ENCODE results near the gene MGAT4A.

- TF ChIP-seq RARB (CRISPR knock-in tag; IDR thresholded peaks at IDR 0.05) (no peak), GLIS3 (CRISPR knock-in tag; IDR thresholded peaks at IDR 0.05) (no peak), ZNF565 (CRISPR knock-in tag; conservative IDR thresholded peaks at IDR 0.05; ENCODE audit: low read depth) (no peak), ARNTL (CRISPR knock-in tag; IDR thresholded peaks at IDR 0.05; ENCODE audit: borderline replicate concordance, low read depth) (no peak), OSR1 (CRISPR knock-in tag; IDR thresholded peaks at IDR 0.05) (no peak), ZFP30 (CRISPR knock-in tag; IDR thresholded peaks at IDR 0.05) (no peak), TOX (CRISPR knock-in tag; IDR thresholded peaks at IDR 0.05; ENCODE audit: borderline replicate concordance) (no peak), ZNF70 (CRISPR knock-in tag; IDR thresholded peaks at IDR 0.05) (no peak), TSHZ2 (CRISPR knock-in tag; IDR thresholded peaks at IDR 0.05) (no peak)
- TF ChIP-seq, protein P1, sequence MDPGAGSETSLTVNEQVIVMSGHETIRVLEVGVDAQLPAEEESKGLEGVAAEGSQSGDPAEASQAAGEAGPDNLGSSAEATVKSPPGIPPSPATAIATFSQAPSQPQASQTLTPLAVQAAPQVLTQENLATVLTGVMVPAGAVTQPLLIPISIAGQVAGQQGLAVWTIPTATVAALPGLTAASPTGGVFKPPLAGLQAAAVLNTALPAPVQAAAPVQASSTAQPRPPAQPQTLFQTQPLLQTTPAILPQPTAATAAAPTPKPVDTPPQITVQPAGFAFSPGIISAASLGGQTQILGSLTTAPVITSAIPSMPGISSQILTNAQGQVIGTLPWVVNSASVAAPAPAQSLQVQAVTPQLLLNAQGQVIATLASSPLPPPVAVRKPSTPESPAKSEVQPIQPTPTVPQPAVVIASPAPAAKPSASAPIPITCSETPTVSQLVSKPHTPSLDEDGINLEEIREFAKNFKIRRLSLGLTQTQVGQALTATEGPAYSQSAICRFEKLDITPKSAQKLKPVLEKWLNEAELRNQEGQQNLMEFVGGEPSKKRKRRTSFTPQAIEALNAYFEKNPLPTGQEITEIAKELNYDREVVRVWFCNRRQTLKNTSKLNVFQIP (CRISPR knock-in tag; IDR thresholded peaks at IDR 0.05; ENCODE audit: borderline replicate concordance, low read depth) = no peak
- TF ChIP-seq, protein P2, sequence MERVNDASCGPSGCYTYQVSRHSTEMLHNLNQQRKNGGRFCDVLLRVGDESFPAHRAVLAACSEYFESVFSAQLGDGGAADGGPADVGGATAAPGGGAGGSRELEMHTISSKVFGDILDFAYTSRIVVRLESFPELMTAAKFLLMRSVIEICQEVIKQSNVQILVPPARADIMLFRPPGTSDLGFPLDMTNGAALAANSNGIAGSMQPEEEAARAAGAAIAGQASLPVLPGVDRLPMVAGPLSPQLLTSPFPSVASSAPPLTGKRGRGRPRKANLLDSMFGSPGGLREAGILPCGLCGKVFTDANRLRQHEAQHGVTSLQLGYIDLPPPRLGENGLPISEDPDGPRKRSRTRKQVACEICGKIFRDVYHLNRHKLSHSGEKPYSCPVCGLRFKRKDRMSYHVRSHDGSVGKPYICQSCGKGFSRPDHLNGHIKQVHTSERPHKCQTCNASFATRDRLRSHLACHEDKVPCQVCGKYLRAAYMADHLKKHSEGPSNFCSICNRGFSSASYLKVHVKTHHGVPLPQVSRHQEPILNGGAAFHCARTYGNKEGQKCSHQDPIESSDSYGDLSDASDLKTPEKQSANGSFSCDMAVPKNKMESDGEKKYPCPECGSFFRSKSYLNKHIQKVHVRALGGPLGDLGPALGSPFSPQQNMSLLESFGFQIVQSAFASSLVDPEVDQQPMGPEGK (CRISPR knock-in tag; IDR thresholded peaks at IDR 0.05; ENCODE audit: borderline replicate concordance) = no peak
Measured at GRCh38 chr2:98695255-98695654, 35.7 kb downstream of the MGAT4A start.
